ENCODE data around the gene NCOA6.

DNA sequence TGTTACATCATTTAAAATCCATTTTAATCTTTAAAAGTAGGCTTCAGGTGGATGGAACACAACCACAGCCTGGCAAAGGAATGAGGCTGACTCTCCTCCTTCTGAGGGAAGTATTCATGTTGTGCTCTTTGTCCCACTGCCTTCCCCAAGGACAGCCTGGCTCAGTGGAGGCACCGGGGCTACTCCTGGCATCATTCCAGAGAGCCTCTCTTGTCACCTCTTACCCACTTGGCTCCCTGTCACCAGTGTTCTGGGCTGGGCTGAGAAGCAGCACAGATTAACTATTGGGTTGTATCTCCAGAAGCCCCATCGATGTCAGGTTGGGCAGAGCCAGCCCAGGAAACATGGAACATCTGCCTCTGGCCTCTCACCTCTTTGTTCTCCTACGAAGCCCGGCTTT is 132.0 kb downstream of the NCOA6 start:
- no peak for TF ChIP-seq CTCF (IDR thresholded peaks at IDR 0.05; ENCODE audit: low read depth, low read length, poor library complexity, severe bottlenecking)
- no peak for TF ChIP-seq EZH2phosphoT487 (IDR thresholded peaks at IDR 0.05; ENCODE audit: borderline replicate concordance, low read length)

Data from DOHH2 (cell line).